ENCODE data around the gene ANO1.

DNA sequence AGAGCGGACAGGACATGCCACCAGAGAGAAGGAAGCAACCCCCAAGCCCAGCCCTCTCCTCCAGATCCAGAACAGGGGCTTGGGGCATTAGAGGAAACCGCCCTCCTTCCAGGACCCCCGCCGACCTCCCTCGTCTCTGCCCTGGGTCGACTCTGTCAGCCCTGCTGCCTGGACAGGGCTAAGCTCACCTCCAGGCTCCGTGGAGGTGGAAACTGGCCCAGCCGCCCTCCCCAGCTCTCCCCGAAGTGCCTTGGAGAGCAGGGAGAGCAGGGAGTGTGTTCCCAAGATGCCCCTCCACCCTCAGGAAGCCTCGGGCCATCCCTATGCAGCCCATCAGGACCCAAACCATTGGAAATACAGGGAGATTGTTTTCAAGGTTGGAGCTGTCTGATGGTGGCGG is 26.8 kb downstream of the ANO1 start:
- TF ChIP-seq, protein P1, sequence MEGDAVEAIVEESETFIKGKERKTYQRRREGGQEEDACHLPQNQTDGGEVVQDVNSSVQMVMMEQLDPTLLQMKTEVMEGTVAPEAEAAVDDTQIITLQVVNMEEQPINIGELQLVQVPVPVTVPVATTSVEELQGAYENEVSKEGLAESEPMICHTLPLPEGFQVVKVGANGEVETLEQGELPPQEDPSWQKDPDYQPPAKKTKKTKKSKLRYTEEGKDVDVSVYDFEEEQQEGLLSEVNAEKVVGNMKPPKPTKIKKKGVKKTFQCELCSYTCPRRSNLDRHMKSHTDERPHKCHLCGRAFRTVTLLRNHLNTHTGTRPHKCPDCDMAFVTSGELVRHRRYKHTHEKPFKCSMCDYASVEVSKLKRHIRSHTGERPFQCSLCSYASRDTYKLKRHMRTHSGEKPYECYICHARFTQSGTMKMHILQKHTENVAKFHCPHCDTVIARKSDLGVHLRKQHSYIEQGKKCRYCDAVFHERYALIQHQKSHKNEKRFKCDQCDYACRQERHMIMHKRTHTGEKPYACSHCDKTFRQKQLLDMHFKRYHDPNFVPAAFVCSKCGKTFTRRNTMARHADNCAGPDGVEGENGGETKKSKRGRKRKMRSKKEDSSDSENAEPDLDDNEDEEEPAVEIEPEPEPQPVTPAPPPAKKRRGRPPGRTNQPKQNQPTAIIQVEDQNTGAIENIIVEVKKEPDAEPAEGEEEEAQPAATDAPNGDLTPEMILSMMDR (IDR thresholded peaks at IDR 0.05) = no peak
- TF ChIP-seq TCF12 (IDR thresholded peaks at IDR 0.05) (no peak), NFIC (IDR thresholded peaks at IDR 0.05; ENCODE audit: borderline replicate concordance) (no peak), GATA2 (CRISPR knock-in tag; IDR thresholded peaks at IDR 0.05) (no peak)
